NCI-H526 treated with DMSO at 0.1 percent for 48 hours (cell line): Measurements from ENCODE around the gene MSL2.
"Not testable (repeated sequence)": the region's sequence is repeated elsewhere in the genome, so short reads cannot be mapped to it uniquely, and the experiment has no call there.

Source experiments
- DNase-seq: peaks from one replicate; lab custom pipeline; 2025; lab: John Stamatoyannopoulos, UW

MSL2 gene

GRCh38 chr3:136192831-136193230 lies 3.3 kb downstream of the MSL2 start:
- DNase-seq = peak; percentile 31

DNA sequence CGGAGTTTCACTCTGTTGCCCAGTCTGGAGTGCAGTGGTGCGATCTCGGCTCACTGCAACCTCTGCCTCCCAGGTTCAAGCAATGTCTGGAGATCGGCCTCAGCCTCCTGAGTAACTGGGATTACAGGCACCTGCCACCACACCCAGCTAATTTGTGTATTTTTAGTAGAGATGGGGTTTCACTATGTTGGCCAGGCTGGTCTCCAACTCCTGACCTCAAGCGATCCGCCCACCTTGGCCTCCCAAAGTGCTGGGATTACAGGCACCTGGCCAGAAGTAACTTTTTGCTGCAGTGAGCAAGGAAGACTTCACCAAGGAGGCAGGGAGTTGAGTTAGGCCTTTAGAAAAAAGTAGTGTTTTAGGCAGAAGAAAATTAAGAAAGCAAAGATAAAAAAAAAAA lies 3.9 kb downstream of the MSL2 start:
- not testable (repeated sequence) for DNase-seq

GRCh38 chr3:136189859-136190617 lies 6.1 kb downstream of the MSL2 start:
- DNase-seq = no peak

- DNase-seq = no peak
Measured at GRCh38 chr3:136189043-136189442, 7.1 kb downstream of the MSL2 start.

- no peak for DNase-seq
Measured at GRCh38 chr3:136187868-136188267, 8.3 kb downstream of the MSL2 start.

DNA sequence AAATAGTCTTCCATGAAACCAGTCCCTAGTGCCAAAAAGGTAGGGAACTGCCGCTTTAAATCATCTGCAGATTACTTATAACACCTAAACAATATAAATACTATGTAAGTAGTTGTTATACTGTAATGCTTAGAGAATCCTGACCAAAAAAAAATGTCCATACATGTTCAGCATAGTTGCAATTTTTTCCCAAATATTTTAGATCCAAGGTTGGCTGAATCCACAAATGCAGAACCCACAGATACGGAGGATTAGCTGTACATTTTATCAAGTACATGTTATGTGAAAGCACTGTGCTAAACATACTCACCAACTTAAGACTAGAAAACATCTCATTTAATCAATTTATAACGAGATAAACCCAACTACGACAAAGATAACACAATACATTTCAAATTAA lies 9.3 kb downstream of the MSL2 start:
- DNase-seq = no peak

- DNase-seq = no peak
Measured at GRCh38 chr3:136186344-136186743, 9.8 kb downstream of the MSL2 start.

GRCh38 chr3:136184703-136185102 lies 11.4 kb downstream of the MSL2 start:
- DNase-seq = no peak

- DNase-seq = no peak
Measured at GRCh38 chr3:136181741-136182140, 14.4 kb downstream of the MSL2 start.

DNA sequence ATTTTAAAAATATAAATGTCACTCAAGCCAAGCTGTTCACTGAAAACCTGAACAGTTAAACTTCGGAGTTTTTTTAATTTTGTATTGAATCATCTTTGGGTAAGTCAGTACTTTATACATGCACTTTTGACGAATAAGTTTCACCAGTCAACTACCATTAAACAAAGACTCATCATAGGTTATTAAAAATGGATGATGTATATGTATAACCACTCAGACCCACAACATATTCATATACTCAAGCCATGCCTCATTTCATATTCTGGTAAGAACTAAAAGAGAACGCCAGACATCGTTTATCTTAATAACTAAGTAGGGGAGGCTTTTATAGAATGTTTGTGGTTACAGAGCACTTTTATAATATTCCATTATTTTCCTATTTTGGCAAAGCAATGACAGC lies 18.3 kb downstream of the MSL2 start:
- DNase-seq = no peak

DNA sequence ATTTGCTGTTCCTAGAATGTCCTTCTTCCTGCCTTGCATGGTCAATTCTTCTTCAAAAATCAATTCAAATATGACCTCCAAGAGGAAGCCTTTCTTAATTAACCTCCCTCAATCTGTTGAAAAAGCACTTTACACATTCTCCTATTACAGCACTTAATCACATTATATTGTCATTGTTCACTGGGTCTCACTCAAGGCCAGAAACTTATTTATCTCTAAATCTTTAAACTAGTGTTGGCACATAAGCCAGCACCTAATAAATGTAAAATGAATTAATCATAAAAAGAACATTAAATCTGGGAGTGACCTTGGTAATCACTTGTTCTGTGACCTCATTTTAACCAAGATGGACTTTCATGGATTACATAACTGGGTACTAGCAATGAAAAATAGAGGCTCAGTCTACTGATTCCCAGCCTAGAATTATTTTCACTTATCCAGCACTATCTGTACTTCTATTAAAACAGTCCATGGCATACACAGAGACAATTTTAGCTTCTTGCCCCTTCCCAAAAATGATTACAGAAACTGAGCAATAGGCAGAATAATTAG lies 22.1 kb downstream of the MSL2 start:
- no peak for DNase-seq

DNA sequence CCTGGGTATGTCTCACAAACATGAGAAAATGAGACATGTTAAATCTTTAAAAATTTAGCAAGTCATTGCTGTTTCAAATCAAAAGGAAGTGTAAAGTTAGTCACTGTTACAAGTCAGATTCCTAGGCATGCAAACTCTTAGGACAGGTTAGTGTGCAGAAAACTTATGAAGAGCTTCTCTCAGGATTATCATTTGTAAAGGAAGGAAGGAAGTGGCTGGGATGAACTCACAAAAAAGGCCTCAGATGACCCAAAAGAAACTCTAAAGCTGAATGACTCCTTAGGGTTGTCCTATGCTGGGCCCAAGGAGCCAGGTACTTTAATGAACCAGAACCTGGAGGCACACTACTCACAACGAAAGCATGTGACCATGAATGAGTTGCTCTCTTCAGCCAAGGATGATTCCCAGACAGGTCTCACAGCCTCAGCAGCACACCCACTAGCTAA lies 25.0 kb downstream of the MSL2 start:
- DNase-seq = no peak

- DNase-seq = not testable (repeated sequence)
Measured at GRCh38 chr3:136168236-136168635, 27.9 kb downstream of the MSL2 start.

DNA sequence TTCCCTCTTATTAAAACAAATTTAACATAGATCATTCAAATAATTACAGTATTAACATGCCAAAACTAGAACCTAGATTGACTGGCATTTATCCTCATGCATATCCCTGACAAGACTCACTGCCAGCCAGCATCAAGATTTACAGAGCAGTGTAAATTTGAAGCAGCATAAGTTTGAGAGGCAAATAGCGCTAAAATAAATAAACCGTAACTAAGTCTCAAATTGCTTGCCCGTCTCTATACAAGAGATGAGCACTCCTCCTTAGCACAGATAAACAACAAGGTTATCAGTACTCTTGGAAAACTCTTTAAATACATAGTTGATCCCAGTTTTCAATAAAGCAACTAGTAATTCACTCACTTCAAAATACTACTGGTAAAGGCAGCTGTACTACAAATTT lies 29.6 kb downstream of the MSL2 start:
- DNase-seq = peak; percentile 46

DNA sequence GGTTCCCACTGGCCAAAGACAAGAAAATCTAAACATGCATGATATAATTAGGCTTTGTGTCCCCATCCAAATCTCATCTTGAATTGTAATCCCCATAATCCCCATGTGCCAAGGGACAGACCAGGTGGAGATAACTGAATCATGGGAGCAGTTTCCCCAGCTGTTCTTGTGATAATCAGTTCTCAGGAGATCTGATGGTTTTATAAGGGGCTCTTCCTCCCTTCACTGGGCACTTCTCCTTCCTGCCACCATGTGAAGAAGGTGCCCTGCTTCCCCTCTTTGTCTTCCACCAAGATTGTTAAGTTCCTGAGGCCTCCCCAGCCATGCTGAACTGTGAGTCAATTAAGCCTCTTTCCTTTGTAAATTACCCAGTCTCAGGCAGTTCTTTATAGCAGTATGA lies 32.5 kb downstream of the MSL2 start:
- DNase-seq = not testable (repeated sequence)

GRCh38 chr3:136162322-136162721 lies 33.8 kb downstream of the MSL2 start:
- no peak for DNase-seq

- DNase-seq = no peak
Measured at GRCh38 chr3:136161516-136161915, 34.6 kb downstream of the MSL2 start.

DNA sequence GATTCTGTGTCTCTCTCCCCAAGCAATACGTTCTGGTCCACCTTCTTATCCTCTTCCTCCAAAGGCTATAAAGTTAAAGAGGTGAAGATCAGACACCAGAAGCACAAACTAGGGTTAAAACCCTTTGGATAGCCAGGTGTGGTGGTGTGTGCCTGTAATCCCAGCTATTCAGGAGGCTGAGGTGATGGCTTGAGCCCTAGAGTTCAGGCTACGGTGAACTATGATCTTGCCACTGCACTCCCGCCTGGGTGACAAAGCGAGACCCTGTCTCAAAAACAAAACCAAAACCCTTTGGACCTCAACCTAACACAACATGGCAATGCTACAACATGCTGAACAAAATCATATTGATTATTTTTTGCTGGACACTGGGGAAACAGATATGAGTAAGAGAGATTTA lies 43.2 kb downstream of the MSL2 start:
- DNase-seq = no peak

DNA sequence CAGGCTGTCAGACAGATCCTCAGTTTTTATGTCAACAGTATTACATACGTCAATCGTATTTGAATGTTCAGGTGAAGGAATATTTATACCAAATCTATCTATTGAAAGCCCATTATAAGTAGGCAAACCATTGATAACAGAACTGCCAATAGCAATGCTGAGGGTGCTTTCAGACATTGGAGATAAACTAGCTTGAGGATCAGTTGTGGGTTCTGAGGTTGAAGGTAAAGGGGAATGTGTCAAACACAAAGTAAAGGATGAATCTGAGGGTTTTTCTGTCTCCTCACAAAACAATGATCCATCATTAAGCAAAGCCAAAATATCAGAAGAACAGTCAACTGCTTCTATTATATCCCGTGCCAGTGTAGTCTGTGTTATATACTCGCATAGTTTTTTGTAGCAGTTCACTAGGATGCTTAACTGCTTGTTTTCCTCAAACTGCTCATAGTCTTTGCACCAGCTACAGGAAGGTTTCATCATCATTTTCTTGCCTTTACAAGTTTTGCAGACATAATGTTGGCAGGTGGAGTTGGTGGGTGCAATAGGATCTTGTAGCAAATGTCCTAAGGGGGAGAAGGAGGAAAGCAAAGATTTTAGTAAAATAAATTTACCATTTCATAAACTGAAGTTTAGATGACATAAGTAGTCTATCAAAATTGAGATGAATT lies 43.8 kb downstream of the MSL2 start:
- no peak for DNase-seq

DNA sequence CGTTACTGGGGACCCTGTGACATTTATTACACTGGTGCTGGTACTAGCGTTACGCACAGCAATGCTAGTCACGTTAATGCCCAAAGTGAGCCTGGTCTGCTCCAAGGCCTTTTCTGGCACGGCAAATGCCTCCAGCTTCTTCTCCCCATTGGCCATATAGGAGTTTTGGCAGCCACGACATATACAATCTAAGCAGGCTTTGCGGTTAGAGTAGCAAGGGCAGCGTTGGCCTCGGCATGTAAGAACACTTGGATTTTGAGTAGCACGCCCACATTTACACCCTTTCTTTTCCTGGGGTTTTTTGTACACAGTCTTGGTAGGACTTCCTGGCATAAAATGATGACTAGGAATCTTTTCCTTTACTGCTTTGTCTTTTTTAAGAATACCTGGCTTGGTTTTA lies 44.9 kb downstream of the MSL2 start:
- no peak for DNase-seq

DNA sequence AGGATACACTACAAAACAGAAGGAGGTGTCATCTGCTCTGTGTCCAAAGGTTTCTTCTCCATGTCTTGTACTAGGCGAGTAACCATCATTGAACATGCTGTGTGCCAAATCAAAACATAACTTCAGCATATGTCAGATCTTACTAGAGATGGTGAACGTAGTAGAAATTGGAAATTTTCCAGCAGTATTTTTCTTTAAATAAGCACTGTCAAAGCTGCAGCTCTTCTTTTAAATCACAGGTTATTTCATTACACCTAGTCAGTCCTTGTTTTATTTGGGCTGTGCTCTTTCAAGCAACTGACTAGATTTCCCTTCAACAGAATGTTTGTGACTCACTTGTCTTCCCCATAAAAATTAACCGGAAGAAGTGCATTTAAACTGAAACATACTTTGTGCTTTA lies 46.5 kb downstream of the MSL2 start:
- DNase-seq = no peak

GRCh38 chr3:136146981-136147729 lies 49.0 kb downstream of the MSL2 start:
- DNase-seq = no peak

- DNase-seq = not testable (repeated sequence)
Measured at GRCh38 chr3:136144397-136144796, 51.7 kb downstream of the MSL2 start.
